Measurements from ENCODE around the gene BSN. TPM values are rescaled to one million over a fixed set of nuclear protein-coding genes. Genes with fewer than 3 reads are reported as not detected.
A peak's percentile ranks its signal among the peaks of the same experiment; 100 is the strongest.

BSN gene
- total RNA-seq, 1 experiment from 2014 or later = 0.37 TPM

GRCh38 chr3:49654955-49655556 lies 100.8 kb downstream of the BSN start:
- H3K4me1 Mint-ChIP-seq (ENCODE audit: insufficient read depth, unreplicated experiment) = no peaks in the 10 kb centered on the region
- peak; percentile 18 for DNase-seq (ENCODE audit: unreplicated experiment)
- H3K36me3 Mint-ChIP-seq (ENCODE audit: insufficient read depth, unreplicated experiment) = no peaks in the 10 kb centered on the region
- no peak overlapping the region for H3K27ac Mint-ChIP-seq (ENCODE audit: low read depth, unreplicated experiment)
- H3K9me3 Mint-ChIP-seq (ENCODE audit: unreplicated experiment) = no peaks in the 10 kb centered on the region
- no peak overlapping the region for H3K4me3 Mint-ChIP-seq (ENCODE audit: unreplicated experiment)
- H3K27me3 Mint-ChIP-seq (ENCODE audit: insufficient read depth, unreplicated experiment) = no peaks in the 10 kb centered on the region
- CTCF ChIA-PET = interaction anchor here (0.7 kb wide), 1 partner anchor 263 kb away, joined by 4 read pairs; no protein-coding TSS in a partner anchor
- no peak for TF ChIP-seq CTCF (IDR thresholded peaks at IDR 0.05; ENCODE audit: unreplicated experiment)
- POLR2A ChIA-PET = interaction anchor here (0.6 kb wide), 1 partner anchor 30 kb away, joined by 3 read pairs; no protein-coding TSS in a partner anchor
- BruUV-seq (replicated peaks) = no TSS peak
- intact Hi-C loops (cut with micrococcal nuclease) = no loop called here

GRCh38 chr3:49655731-49656285 lies 101.5 kb downstream of the BSN start:
- no TSS peak for BruUV-seq (replicated peaks)
- intact Hi-C loops (cut with micrococcal nuclease) = no loop called here
- Mint-ChIP-seq H3K36me3 (ENCODE audit: insufficient read depth, unreplicated experiment) (no peaks in the 10 kb centered on the region), H3K4me3 (ENCODE audit: unreplicated experiment) (no peak overlapping the region), H3K27ac (ENCODE audit: low read depth, unreplicated experiment) (no peak overlapping the region), H3K4me1 (ENCODE audit: insufficient read depth, unreplicated experiment) (no peaks in the 10 kb centered on the region), H3K9me3 (ENCODE audit: unreplicated experiment) (no peaks in the 10 kb centered on the region), H3K27me3 (ENCODE audit: insufficient read depth, unreplicated experiment) (no peaks in the 10 kb centered on the region)
- DNase-seq (ENCODE audit: unreplicated experiment) = no peak
- ChIA-PET CTCF (interaction anchor here (0.5 to 1.0 kb wide), 2 partner anchors 116 to 142 kb away, joined by 3 read pairs; no protein-coding TSS in a partner anchor), POLR2A (interaction anchor here (0.6 kb wide), 1 partner anchor 31 kb away, joined by 3 read pairs; no protein-coding TSS in a partner anchor)
- TF ChIP-seq CTCF (IDR thresholded peaks at IDR 0.05; ENCODE audit: unreplicated experiment) = no peak

GRCh38 chr3:49656541-49657112 lies 102.3 kb downstream of the BSN start:
- POLR2A ChIA-PET = no interaction called here
- Mint-ChIP-seq H3K27ac (ENCODE audit: low read depth, unreplicated experiment) (no peak overlapping the region), H3K36me3 (ENCODE audit: insufficient read depth, unreplicated experiment) (no peaks in the 10 kb centered on the region), H3K4me3 (ENCODE audit: unreplicated experiment) (no peak overlapping the region), H3K27me3 (ENCODE audit: insufficient read depth, unreplicated experiment) (no peaks in the 10 kb centered on the region), H3K9me3 (ENCODE audit: unreplicated experiment) (no peaks in the 10 kb centered on the region), H3K4me1 (ENCODE audit: insufficient read depth, unreplicated experiment) (peaks cover 6% of the 10 kb centered on the region)
- intact Hi-C loops (cut with micrococcal nuclease) = no loop called here
- DNase-seq (ENCODE audit: unreplicated experiment) = no peak
- CTCF ChIA-PET = interaction anchor here (0.7 to 1.0 kb wide), 2 partner anchors 13 to 117 kb away, joined by 3 to 4 read pairs; no protein-coding TSS in a partner anchor
- BruUV-seq (replicated peaks) = no TSS peak
- no peak for TF ChIP-seq CTCF (IDR thresholded peaks at IDR 0.05; ENCODE audit: unreplicated experiment)

- intact Hi-C loops (cut with micrococcal nuclease) = no loop called here
- no peaks in the 10 kb centered on the region for H3K27me3 Mint-ChIP-seq (ENCODE audit: insufficient read depth, unreplicated experiment)
- POLR2A ChIA-PET = interaction anchor here (1.1 kb wide), 1 partner anchor 15 kb away, joined by 3 read pairs; no protein-coding TSS in a partner anchor
- H3K4me1 Mint-ChIP-seq (ENCODE audit: insufficient read depth, unreplicated experiment) = peaks cover 6% of the 10 kb centered on the region
- H3K4me3 Mint-ChIP-seq (ENCODE audit: unreplicated experiment) = no peak overlapping the region
- no peak overlapping the region for H3K27ac Mint-ChIP-seq (ENCODE audit: low read depth, unreplicated experiment)
- no TSS peak for BruUV-seq (replicated peaks)
- DNase-seq (ENCODE audit: unreplicated experiment) = no peak
- CTCF ChIA-PET = interaction anchor here (0.5 kb wide), 1 partner anchor 21 kb away, joined by 4 read pairs; no protein-coding TSS in a partner anchor
- no peaks in the 10 kb centered on the region for H3K36me3 Mint-ChIP-seq (ENCODE audit: insufficient read depth, unreplicated experiment)
- no peaks in the 10 kb centered on the region for H3K9me3 Mint-ChIP-seq (ENCODE audit: unreplicated experiment)
- no peak for TF ChIP-seq CTCF (IDR thresholded peaks at IDR 0.05; ENCODE audit: unreplicated experiment)
Measured at GRCh38 chr3:49657208-49657915, 103.1 kb downstream of the BSN start.
